ENCODE results near the gene PTPRN.
A peak's percentile ranks its signal among the peaks of the same experiment; 100 is the strongest.

Gene PTPRN

GRCh38 chr2:219352448-219353023, 43.3 kb upstream of the PTPRN start:
- TF ChIP-seq EGR1 (IDR thresholded peaks at IDR 0.05) (no peak), ZBTB7A (IDR thresholded peaks at IDR 0.05; ENCODE audit: low read depth) (no peak), FOXM1 (IDR thresholded peaks at IDR 0.05; ENCODE audit: borderline replicate concordance, low read depth) (no peak), MAX (IDR thresholded peaks at IDR 0.05) (no peak), REST (IDR thresholded peaks at IDR 0.05; ENCODE audit: low read depth) (no peak), CREB1 (IDR thresholded peaks at IDR 0.05; ENCODE audit: low read depth) (no peak), TEAD4 (IDR thresholded peaks at IDR 0.05) (no peak), RAD21 (IDR thresholded peaks at IDR 0.05; ENCODE audit: low read depth) (peak; percentile 71), CEBPB (IDR thresholded peaks at IDR 0.05) (no peak)

GRCh38 chr2:219350710-219351221, 41.6 kb upstream of the PTPRN start:
- no peak for TF ChIP-seq CREB1 (IDR thresholded peaks at IDR 0.05; ENCODE audit: low read depth)
- no peak for TF ChIP-seq TAF1 (IDR thresholded peaks at IDR 0.05; ENCODE audit: low read depth)
- no peak for TF ChIP-seq MAX (IDR thresholded peaks at IDR 0.05)
- no peak for TF ChIP-seq TEAD4 (IDR thresholded peaks at IDR 0.05)
- no peak for TF ChIP-seq USF1 (IDR thresholded peaks at IDR 0.05)
- no peak for TF ChIP-seq FOXM1 (IDR thresholded peaks at IDR 0.05; ENCODE audit: borderline replicate concordance, low read depth)
- no peak for TF ChIP-seq NFIC (IDR thresholded peaks at IDR 0.05)
- TF ChIP-seq YY1 (IDR thresholded peaks at IDR 0.05; ENCODE audit: low read depth): no peak
- no peak for TF ChIP-seq TCF12 (IDR thresholded peaks at IDR 0.05; ENCODE audit: low read depth)
- TF ChIP-seq REST (IDR thresholded peaks at IDR 0.05; ENCODE audit: low read depth): no peak
- no peak for TF ChIP-seq EGR1 (IDR thresholded peaks at IDR 0.05)
- no peak for TF ChIP-seq CEBPB (IDR thresholded peaks at IDR 0.05)
- TF ChIP-seq EP300 (IDR thresholded peaks at IDR 0.05; ENCODE audit: borderline replicate concordance): no peak
- TF ChIP-seq ZBTB7A (IDR thresholded peaks at IDR 0.05; ENCODE audit: low read depth): no peak
- no peak for TF ChIP-seq RAD21 (IDR thresholded peaks at IDR 0.05; ENCODE audit: low read depth)

GRCh38 chr2:219350215-219350614, 41.0 kb upstream of the PTPRN start:
- no peak for TF ChIP-seq USF1 (IDR thresholded peaks at IDR 0.05)
- TF ChIP-seq YY1 (IDR thresholded peaks at IDR 0.05; ENCODE audit: low read depth): no peak
- TF ChIP-seq MAX (IDR thresholded peaks at IDR 0.05): no peak
- no peak for TF ChIP-seq FOXM1 (IDR thresholded peaks at IDR 0.05; ENCODE audit: borderline replicate concordance, low read depth)
- TF ChIP-seq CREB1 (IDR thresholded peaks at IDR 0.05; ENCODE audit: low read depth): no peak
- no peak for TF ChIP-seq CEBPB (IDR thresholded peaks at IDR 0.05)
- no peak for TF ChIP-seq TAF1 (IDR thresholded peaks at IDR 0.05; ENCODE audit: low read depth)
- TF ChIP-seq TCF12 (IDR thresholded peaks at IDR 0.05; ENCODE audit: low read depth): no peak
- no peak for TF ChIP-seq RAD21 (IDR thresholded peaks at IDR 0.05; ENCODE audit: low read depth)
- no peak for TF ChIP-seq REST (IDR thresholded peaks at IDR 0.05; ENCODE audit: low read depth)
- no peak for TF ChIP-seq EGR1 (IDR thresholded peaks at IDR 0.05)
- no peak for TF ChIP-seq ZBTB7A (IDR thresholded peaks at IDR 0.05; ENCODE audit: low read depth)
- no peak for TF ChIP-seq TEAD4 (IDR thresholded peaks at IDR 0.05)
- no peak for TF ChIP-seq NFIC (IDR thresholded peaks at IDR 0.05)
- TF ChIP-seq EP300 (IDR thresholded peaks at IDR 0.05; ENCODE audit: borderline replicate concordance): no peak
